GM23338 (cell line): ENCODE data around the gene IDNK. TPM values are rescaled to one million over a fixed set of nuclear protein-coding genes. Genes with fewer than 3 reads are reported as not detected.

ENCODE experiments used
- CREB1 ChIP-seq: fragments of 250-450 bp; sonication (Bioruptor Pico); IDR thresholded peaks from 2 replicates; pipeline ENCODE4 v1.5.0; 2020; ENCODE audit warnings: low read depth, mild to moderate bottlenecking, moderate library complexity
- CTCF ChIP-seq, 2 experiments: fragments of 200-600 bp in 1 of 2; sonication (generic) in 1 of 2; conservative IDR thresholded peaks; 2 replicates each; pipeline versions ENCODE4 v1.5.1 to v1.6.1; 2016 to 2017; ENCODE audit warnings: antibody characterized with exemption in 2 of 2, low read depth in 2 of 2, mild to moderate bottlenecking in 2 of 2, moderate library complexity in 1 of 2
- ETS1 ChIP-seq: IDR thresholded peaks from 2 replicates; pipeline ENCODE4 v1.6.1; 2016; ENCODE audit warnings: antibody characterized with exemption
- EZH2 ChIP-seq: fragments of 200-600 bp; sonication (generic); IDR thresholded peaks from one replicate; pipeline ENCODE4 v1.8.0; 2017; ENCODE audit warnings: antibody characterized with exemption, mild to moderate bottlenecking, low read depth; ENCODE audit not compliant: unreplicated experiment
- JUNB ChIP-seq: IDR thresholded peaks from one replicate; pipeline ENCODE4 v1.6.1; 2016; ENCODE audit warnings: antibody characterized with exemption; ENCODE audit not compliant: unreplicated experiment
- ZNF331 ChIP-seq: fragments of 250-450 bp; sonication (Bioruptor Pico); IDR thresholded peaks from 2 replicates; pipeline ENCODE4 v1.5.0; 2020; ENCODE audit warnings: low read depth, mild to moderate bottlenecking, moderate library complexity
- polyA plus RNA-seq: library from polyadenylated mRNA; unstranded; fragments of >200 nt; fragmentation: Nextera tagmentation; extraction: Ambion mirVana; gene quantifications from 2 replicates; pipeline ENCODE4 v1.2.1, GENCODE V29; 2016
- small RNA-seq: library from RNA; depleted of rRNA; stranded (forward); fragments of <200 nt; gene quantifications from one replicate; pipeline ENCODE3, GENCODE V24; 2014; ENCODE audit warnings: low replicate concordance
- total RNA-seq: library from RNA; depleted of rRNA; stranded (reverse); fragments of >200 nt; shearing (Covaris generic); gene quantifications from 2 replicates; pipeline ENCODE4 v1.2.3, GENCODE V29; 2014; rRNA removed
- TF ChIP-seq, protein P1 (sequence below): fragments of 250-450 bp; sonication (Bioruptor Pico); IDR thresholded peaks from 2 replicates; pipeline ENCODE4 v1.5.0; 2020; ENCODE audit warnings: mild to moderate bottlenecking, moderate library complexity

Gene IDNK
- total and polyA plus RNA-seq, 2 experiments from 2014 or later: 0.21 to 0.94 TPM

DNA sequence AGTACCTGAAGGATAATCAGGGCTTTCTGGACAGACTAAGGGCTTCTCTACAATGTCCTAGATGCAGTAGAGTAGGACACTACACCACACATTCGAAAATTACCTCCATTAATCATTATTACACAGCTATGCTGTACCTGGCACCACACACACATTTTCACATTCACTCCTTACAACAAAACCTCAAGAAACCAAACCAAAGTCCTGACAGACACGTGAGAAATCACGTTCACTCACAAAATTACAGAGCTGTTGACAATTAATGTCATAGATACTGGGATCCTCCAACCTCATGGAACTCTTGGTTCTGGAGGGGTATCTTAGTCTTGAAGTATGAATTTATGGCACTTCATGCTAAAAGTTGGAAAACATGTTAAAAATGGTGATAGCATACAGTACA, 68.5 kb downstream of the IDNK start (continued):
- TF ChIP-seq, protein P1, sequence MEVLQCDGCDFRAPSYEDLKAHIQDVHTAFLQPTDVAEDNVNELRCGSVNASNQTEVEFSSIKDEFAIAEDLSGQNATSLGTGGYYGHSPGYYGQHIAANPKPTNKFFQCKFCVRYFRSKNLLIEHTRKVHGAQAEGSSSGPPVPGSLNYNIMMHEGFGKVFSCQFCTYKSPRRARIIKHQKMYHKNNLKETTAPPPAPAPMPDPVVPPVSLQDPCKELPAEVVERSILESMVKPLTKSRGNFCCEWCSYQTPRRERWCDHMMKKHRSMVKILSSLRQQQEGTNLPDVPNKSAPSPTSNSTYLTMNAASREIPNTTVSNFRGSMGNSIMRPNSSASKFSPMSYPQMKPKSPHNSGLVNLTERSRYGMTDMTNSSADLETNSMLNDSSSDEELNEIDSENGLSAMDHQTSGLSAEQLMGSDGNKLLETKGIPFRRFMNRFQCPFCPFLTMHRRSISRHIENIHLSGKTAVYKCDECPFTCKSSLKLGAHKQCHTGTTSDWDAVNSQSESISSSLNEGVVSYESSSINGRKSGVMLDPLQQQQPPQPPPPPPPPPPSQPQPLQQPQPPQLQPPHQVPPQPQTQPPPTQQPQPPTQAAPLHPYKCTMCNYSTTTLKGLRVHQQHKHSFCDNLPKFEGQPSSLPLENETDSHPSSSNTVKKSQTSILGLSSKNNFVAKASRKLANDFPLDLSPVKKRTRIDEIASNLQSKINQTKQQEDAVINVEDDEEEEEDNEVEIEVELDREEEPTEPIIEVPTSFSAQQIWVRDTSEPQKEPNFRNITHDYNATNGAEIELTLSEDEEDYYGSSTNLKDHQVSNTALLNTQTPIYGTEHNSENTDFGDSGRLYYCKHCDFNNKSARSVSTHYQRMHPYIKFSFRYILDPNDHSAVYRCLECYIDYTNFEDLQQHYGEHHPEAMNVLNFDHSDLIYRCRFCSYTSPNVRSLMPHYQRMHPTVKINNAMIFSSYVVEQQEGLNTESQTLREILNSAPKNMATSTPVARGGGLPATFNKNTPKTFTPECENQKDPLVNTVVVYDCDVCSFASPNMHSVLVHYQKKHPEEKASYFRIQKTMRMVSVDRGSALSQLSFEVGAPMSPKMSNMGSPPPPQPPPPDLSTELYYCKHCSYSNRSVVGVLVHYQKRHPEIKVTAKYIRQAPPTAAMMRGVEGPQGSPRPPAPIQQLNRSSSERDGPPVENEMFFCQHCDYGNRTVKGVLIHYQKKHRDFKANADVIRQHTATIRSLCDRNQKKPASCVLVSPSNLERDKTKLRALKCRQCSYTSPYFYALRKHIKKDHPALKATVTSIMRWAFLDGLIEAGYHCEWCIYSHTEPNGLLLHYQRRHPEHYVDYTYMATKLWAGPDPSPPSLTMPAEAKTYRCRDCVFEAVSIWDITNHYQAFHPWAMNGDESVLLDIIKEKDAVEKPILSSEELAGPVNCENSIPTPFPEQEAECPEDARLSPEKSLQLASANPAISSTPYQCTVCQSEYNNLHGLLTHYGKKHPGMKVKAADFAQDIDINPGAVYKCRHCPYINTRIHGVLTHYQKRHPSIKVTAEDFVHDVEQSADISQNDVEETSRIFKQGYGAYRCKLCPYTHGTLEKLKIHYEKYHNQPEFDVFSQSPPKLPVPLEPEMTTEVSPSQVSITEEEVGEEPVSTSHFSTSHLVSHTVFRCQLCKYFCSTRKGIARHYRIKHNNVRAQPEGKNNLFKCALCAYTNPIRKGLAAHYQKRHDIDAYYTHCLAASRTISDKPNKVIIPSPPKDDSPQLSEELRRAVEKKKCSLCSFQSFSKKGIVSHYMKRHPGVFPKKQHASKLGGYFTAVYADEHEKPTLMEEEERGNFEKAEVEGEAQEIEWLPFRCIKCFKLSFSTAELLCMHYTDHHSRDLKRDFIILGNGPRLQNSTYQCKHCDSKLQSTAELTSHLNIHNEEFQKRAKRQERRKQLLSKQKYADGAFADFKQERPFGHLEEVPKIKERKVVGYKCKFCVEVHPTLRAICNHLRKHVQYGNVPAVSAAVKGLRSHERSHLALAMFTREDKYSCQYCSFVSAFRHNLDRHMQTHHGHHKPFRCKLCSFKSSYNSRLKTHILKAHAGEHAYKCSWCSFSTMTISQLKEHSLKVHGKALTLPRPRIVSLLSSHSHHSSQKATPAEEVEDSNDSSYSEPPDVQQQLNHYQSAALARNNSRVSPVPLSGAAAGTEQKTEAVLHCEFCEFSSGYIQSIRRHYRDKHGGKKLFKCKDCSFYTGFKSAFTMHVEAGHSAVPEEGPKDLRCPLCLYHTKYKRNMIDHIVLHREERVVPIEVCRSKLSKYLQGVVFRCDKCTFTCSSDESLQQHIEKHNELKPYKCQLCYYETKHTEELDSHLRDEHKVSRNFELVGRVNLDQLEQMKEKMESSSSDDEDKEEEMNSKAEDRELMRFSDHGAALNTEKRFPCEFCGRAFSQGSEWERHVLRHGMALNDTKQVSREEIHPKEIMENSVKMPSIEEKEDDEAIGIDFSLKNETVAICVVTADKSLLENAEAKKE (CRISPR knock-in tag): no peak
- TF ChIP-seq EZH2 (no peak), CTCF (conservative IDR thresholded peaks at IDR 0.05; ENCODE audit: low read depth in 2 of 2) (no peak), JUNB (no peak), CREB1 (CRISPR knock-in tag) (no peak), ETS1 (no peak), ZNF331 (CRISPR knock-in tag) (no peak)

Small RNA genes within 50 kb of the gene (small RNA-seq; reads per million reads assigned to genes)
- gene RNU4-15P: not detected

Other genes with a start within 250 kb of the IDNK start
- 1.2 and 2.6 TPM in 2 replicates for gene FRMD3, start 84.7 kb upstream of the IDNK start, total RNA-seq
- 0.47 and 0.64 TPM in 2 replicates for gene FRMD3, start 84.7 kb upstream of the IDNK start, polyA plus RNA-seq
- gene UBQLN1, start 84.8 kb downstream of the IDNK start, total RNA-seq: 155 and 168 TPM in 2 replicates
- gene UBQLN1, start 84.8 kb downstream of the IDNK start, polyA plus RNA-seq: 78.2 and 90.5 TPM in 2 replicates
- gene GKAP1, start 194.6 kb downstream of the IDNK start, total RNA-seq: 3.6 and 4.0 TPM in 2 replicates
- gene GKAP1, start 194.6 kb downstream of the IDNK start, polyA plus RNA-seq: 15.4 and 16.7 TPM in 2 replicates